Measurements from ENCODE around the gene FBXL7.

Gene FBXL7

GRCh38 chr5:15680455-15680854, 180.5 kb downstream of the FBXL7 start:
- DNase-seq, result no peak

DNA sequence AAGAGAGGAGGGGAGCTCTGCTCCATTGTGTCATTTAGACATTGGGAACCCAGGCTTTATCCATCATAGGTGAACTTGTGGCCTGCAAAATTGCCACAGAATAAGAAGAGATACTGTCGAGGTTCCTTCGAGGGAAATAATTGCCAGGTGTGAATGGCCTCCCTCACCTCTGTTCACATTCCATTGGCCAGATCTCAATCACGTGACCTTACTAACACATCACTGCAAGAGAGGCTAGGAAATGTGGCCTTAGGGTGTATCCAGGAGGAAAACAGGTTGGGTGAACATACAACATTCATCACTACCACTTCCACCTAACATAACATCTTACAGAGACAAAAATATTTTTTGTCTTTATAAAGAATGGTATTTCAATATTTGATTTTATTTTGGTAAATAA, 182.1 kb downstream of the FBXL7 start:
- DNase-seq, result no peak

DNA sequence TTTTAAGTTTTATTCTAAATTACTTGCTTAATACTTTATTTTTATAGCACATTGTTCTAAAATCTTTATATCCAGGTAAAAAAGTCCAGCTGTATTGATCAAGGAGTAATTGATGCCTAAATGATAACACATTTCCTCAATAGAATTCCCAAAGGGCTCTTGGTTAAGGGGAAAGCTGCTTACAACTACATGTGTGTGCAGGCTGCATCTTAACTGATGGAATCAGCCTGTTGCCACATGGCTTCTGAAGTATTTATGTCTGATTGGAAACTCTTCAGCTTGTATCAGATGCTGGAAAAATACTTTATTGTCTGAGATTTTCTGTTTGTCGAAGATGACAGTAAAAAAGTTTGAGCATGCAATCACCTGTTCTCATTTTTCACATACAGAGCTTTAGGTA, 182.6 kb downstream of the FBXL7 start:
- DNase-seq, result no peak

- DNase-seq, result no peak
These were observed 183.4 kb downstream of the FBXL7 start for GRCh38 chr5:15683332-15683731.

DNA sequence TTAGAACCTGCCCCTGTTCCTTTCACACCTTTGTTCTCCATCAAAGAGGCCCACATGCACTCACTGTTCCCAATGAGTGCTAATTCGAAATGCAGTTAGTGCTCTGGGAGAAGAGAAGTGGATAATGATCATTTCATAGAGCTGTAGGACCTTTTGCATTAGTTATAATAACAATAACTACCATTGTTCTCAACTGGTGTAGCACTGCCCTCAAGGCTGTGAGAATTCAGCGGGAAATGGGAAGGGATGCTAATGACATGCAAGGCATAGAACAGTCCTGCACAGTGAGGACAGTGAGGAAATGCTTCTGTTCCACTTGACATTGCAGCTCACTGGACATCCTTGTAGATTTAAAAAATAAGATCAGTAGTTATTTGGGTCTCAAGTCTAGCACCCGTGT, 187.4 kb downstream of the FBXL7 start:
- no peak for DNase-seq

- DNase-seq, result no peak
These were observed 189.9 kb downstream of the FBXL7 start for GRCh38 chr5:15689836-15690235.

GRCh38 chr5:15690611-15691010, 190.6 kb downstream of the FBXL7 start:
- no peak for DNase-seq

DNA sequence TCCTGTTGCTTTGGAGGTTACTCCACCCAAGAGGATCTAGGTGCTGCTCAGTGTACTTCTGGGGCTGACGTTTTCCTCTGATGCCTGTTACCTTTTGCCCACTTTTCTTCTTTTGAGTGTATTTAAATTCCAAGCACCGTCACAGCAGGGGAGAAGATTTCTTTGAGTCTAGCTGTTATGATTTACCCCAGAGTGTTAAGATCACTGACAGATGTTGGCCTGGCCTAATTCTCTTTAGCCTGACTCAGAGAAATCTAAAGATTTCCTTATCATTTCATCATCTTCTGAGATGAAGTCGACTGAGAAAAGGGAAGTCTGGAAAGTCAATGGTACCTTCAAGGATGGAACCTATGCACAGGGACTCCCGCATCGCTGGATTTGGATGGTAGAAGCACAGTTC, 191.5 kb downstream of the FBXL7 start:
- DNase-seq, result no peak

DNA sequence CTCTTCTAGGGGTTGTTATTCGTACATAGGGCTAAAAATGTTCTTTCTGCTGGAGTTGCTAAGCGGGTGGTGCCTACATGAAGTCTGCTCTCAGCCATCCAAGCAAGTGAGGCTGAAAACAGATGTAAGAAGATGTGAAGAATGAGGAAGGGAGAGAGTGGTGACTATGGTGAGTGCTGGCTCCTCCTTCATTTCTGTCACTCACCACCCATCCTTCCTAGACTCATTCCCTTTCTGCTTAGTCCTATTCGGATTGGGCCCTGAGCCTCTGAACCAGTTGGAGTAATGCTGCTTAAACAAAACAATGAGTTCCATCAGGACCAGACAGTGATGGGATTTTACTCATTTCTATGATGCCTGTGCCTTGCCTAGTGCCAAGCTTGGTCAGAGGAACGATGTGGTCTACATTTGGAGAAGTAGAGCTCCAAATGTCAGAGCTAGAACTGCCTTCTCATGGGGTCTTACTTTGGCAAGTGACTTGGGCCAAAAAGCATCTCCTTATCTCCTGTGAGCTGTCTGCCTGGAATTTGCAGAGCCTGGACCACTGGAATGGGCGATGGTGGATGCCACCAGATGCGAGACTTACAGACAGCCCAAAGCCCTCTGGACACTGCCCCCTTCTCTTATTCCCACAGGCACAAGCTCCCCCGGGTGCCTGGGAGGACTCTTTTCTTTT, 192.9 kb downstream of the FBXL7 start:
- no peak for DNase-seq

DNA sequence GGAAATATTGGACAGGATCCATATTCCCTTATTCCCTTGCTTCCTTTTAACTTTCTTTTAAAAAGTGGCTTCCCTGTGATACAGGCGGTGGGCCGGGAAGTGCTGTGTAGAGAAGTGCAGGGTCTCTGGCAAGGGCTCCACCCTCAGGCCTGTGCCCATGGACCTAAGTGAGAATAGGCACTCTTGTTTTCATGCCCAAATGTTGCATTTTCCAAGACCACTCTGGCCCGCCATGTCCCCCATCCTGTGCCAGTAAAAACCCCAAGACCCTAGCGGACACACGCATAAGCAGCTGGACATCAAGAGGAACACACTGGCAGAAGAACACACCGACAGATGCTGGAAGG, 193.4 kb downstream of the FBXL7 start:
- no peak for DNase-seq

GRCh38 chr5:15693933-15694332, 194.0 kb downstream of the FBXL7 start:
- DNase-seq, result no peak

GRCh38 chr5:15694696-15695214, 194.8 kb downstream of the FBXL7 start:
- DNase-seq, result no peak

GRCh38 chr5:15695215-15695731, 195.3 kb downstream of the FBXL7 start:
- no peak for DNase-seq

GRCh38 chr5:15700373-15700772, 200.4 kb downstream of the FBXL7 start:
- no peak for DNase-seq

DNA sequence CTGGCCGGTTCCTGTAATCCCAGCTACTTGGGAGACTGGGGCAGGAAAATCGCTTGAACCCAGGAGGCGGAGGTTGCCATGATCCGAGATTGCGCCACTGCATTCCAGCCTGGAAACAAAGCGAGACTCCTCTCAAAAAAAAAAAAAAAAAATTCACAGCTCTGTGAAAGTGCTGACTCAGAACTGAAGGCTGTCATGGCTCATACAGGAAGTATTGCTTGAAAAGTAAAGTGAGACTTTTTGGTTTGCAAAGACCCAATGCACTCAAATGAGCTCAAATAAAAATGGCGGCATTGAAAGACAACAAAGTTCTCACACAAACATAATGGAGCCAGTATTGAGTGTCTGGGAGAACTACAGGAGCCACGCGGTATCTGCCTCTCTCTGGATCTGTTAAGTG, 202.1 kb downstream of the FBXL7 start:
- no peak for DNase-seq

DNA sequence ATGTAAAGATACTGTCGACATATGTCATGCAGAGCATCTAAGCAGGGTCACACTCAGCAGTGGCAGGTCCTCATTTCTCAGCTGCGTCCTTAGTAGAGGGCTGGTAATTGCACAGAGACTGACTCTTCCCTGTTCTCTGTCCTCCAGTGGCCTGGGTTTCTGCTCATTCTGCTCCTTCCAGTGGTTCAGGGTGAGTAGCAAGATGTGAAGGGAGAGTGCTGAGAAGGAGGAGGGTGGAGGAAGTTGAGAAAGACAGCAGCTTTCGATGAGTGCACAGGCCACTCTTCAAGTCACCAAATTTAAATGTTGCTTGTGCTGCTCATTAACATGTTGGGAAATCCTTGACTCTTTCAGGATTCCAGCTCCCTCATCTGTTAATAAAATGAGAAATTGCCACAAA, 203.9 kb downstream of the FBXL7 start:
- DNase-seq, result no peak

- no peak for DNase-seq
These were observed 204.5 kb downstream of the FBXL7 start for GRCh38 chr5:15704397-15704947.

- DNase-seq, result no peak
These were observed 207.7 kb downstream of the FBXL7 start for GRCh38 chr5:15707631-15708030.

- DNase-seq, result no peak
These were observed 211.9 kb downstream of the FBXL7 start for GRCh38 chr5:15711892-15712291.

DNA sequence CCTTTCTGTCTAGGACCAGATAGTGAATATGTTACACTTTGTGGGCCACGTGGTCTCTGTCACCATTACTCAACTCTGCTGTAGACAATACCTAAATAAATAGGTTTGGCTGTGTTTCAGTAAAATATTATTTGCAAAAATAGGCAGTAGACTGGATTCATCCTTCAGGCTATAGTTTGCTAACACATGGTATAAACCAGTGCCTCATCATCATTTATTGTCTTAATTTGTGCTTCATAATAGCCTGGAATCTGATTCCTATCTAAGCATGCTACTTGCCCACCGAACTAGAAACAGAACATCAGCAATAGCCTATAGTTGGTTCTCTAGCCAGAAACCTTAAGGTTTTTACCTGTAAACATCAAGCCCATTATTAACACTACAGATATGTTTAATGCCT, 215.6 kb downstream of the FBXL7 start:
- no peak for DNase-seq

DNA sequence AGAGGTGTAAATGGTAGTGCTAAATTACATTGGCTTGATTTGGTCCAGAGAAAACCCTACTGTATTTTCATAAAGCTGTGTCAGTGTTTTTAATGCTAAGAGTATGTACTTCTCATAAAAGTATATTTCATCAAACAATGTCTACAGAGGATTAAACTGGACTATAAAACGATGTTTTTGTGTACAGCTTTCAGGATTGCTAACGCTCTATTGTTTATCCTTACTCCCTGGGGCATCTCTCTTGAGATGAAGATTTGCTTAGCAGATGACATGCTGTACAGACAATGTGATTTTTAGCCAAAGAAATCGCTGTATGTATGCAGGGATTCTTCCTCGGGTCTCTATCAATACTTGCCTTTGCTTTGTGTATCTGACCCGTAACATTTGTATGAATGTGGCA, 216.0 kb downstream of the FBXL7 start:
- DNase-seq, result no peak

DNA sequence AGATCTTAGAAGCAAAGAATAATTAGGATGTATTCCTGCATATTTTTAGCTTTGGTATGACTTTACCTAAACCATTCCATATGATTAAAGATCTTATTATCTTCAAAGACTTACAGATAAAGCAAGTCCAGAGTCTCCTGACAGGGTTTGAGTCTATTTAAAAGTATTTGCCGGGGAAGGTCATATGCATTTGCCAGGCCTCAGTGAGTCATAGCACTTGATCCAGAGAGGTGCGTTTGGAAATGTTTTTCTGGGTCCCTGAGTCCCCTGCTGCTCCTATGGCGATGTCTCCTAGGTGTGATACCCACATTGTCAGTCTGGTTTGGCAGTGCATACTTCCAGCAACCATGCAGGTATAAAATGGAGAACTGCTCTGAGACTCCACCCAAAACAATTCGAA, 217.0 kb downstream of the FBXL7 start:
- no peak for DNase-seq

GRCh38 chr5:15718421-15719179, 218.6 kb downstream of the FBXL7 start:
- no peak for DNase-seq

DNA sequence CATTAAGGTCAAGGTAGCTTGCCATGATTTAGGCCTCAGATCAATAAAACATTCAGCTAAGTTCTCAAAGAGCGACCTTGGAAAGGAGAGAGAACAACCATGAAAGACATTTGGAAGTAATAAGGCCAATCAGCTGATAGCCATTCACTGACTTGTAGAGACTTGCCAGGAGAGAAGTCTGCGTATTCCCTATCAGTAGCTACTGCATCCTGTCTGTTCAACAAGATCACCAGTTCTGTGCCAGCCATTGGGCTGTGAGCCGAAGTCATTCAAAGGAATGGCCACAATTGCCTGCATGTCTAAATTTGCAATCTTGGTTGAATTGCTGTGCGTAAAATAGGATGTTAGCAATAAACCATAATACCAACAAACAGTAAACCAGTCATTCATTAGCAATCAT, 219.8 kb downstream of the FBXL7 start:
- no peak for DNase-seq

Data from cortex of kidney (tissue), 1 donor.